Left lung (tissue), 10 donors: ENCODE data around the gene MRPL53. TPM values are rescaled to one million over a fixed set of nuclear protein-coding genes. Genes with fewer than 3 reads are reported as not detected.
A peak's percentile ranks its signal among the peaks of the same experiment; 100 is the strongest.

Source experiments
- ATAC-seq: fragments of 200-7000 bp; cut with Tn5 transposase; one replicate; pipeline ENCODE4 v1.9.1; 2020; ENCODE audit warnings: moderate library complexity
- DNase-seq, 4 donors: peaks; one replicate each; pipeline ENCODE4 v3.0.0-alpha.2; 2013 to 2020
- H3K27ac ChIP-seq, 2 donors: fragments of 200-600 bp; sonication (generic) in 1 of 2; one replicate each; pipeline versions ENCODE4 v1.5.0 to v1.8.0; 2020 to 2021
- H3K27me3 ChIP-seq, 2 donors: fragments of 200-600 bp; sonication (generic) in 1 of 2; one replicate each; pipeline versions ENCODE4 v1.5.0 to v1.8.0; 2020 to 2021
- H3K36me3 ChIP-seq, 2 donors: fragments of 200-600 bp; sonication (generic) in 1 of 2; one replicate each; pipeline versions ENCODE4 v1.5.0 to v1.8.0; 2020 to 2021
- H3K4me1 ChIP-seq, 2 donors: fragments of 200-600 bp; one replicate each; pipeline ENCODE4 v1.8.0; 2021
- H3K4me3 ChIP-seq, 2 donors: fragments of 200-600 bp; sonication (generic) in 1 of 2; one replicate each; pipeline versions ENCODE4 v1.5.0 to v1.8.0; 2020 to 2021; ENCODE audit warnings: mild to moderate bottlenecking in 1 of 2
- H3K9me3 ChIP-seq, 2 donors: fragments of 200-600 bp; sonication (generic) in 1 of 2; one replicate each; pipeline versions ENCODE4 v1.5.0 to v1.8.0; 2020 to 2021
- intact Hi-C, 2 donors: fragments of 100-400 bp; cut with DNase I; formaldehyde crosslinking; loops; one replicate each; pipeline versions ENCODE4 v1.11.2 to v1.14.2; 2022
- polyA plus RNA-seq, 6 donors: library from polyadenylated mRNA; unstranded; fragments of 120-200 nt; gene quantifications; one replicate each; pipeline ENCODE4 v1.2.1, GENCODE V29; 2013; ENCODE audit not compliant: insufficient read length in 6 of 6
- total RNA-seq, 2 donors: library from RNA; stranded (reverse); fragmentation: NEBNext Ultra II Directional; extraction: Animal tissue kit (Norgen Biotek cat#: 25700); gene quantifications; one replicate each; pipeline ENCODE4 v1.2.1, GENCODE V29; 2021
- TF ChIP-seq, protein P1 (sequence below), 2 donors: fragments of 200-600 bp; sonication (generic) in 1 of 2; IDR thresholded peaks; one replicate each; pipeline versions ENCODE4 v1.5.0 to v1.8.0; 2021; ENCODE audit warnings: antibody characterized with exemption in 2 of 2
- donor health status: DM: no; HTN: yes; CAD: no.
- donor health status: DM: no; HTN: no; CAD: no.

MRPL53 gene
- total and polyA plus RNA-seq, 8 donors, result 33.5 to 73.6 (median 52.1) TPM

DNA sequence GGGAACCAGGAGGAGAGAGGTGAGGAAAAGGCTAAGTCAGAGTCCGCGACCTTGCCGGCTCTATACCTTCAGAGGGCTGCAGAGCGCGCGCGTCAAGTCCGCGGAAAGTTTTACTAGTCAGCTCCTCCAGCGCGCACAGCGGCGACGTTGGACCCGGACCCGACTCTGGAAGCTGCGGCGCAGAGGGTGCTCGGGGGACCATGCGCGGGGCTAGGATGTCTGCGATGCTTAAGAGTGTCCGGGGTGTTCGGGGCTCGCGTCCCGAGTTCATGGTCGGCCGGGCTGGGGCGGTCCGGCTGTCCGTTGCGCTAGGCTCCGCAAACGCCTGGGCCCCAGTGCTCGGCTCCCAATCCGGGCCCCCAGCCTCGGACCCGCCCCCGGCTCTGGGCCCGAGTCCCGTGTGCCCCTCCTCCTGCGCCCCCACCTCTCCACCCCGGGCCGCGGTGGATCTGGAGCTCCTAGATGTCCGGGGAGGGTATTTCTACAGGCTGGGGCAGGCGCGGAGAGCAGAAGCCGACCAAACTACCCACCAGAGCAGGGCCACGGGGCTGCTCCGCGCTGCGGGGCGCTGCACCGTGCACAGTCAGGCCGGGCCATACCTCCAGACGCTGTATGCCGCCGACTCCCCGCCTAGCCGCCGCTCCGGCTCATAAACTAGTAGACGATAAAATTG lies 26.9 kb upstream of the MRPL53 start, which contains the start of gene LBX2:
Gene LBX2 (minus strand): TSS at position 337 of the 673 bp plus-strand sequence. CDS start 66 bp downstream, at position 271.
- peaks cover 30 to 72% of the 10 kb centered on the region in 2 donors for H3K27me3 ChIP-seq

DNA sequence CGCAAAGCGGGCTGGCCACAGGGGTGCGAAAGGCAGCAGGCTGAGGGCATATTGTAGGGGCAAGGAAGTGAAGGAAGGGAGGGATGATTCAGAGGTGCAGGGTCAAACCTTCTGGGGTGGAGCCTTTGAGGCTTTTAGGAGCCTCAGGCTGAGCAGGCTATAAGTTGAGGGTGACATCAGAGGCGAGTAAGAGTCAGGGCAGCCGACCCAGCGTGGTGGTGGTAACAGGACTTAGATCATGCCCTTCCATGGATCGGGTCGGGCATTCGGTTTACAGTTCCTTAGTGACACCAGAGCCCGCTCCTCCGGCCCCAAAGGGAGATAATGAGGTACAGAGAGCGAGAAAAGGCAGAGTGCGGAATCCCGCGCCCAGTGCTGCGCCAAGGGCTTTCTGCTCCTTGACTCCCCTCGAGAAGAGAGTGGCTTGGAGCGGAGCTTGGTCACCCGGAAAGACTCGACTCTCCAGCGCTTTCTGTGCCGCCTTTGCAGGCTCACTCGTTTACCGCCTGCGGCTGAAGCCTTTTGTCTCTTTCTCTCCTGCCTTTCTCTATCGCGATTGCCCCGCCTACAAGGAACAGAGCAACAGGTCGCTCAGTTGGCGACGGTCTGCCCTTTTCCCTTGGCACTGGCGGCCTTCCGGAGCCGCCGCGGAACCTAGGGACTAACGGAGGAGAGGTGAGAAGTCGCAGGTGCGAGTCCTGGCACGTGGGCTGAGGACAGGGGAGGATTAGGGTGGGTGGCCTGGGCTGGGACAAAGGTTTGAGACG lies 26.2 kb upstream of the MRPL53 start:
- H3K27ac ChIP-seq, result no peak overlapping the region
- H3K27me3 ChIP-seq, result peaks cover 30 to 72% of the 10 kb centered on the region in 2 donors
- H3K4me3 ChIP-seq, result peak overlapping the region; percentile 33 to 53
- peaks cover 24 to 48% of the 10 kb centered on the region in 2 donors for H3K4me1 ChIP-seq
- DNase-seq (peak in 1 of 4 donors; percentile 20), ATAC-seq (peak; percentile 19)
- H3K9me3 ChIP-seq, result no peaks in the 10 kb centered on the region
- peaks cover 0 to 10% of the 10 kb centered on the region in 2 donors for H3K36me3 ChIP-seq
- intact Hi-C loops, result no loop called here
- TF ChIP-seq, protein P1, sequence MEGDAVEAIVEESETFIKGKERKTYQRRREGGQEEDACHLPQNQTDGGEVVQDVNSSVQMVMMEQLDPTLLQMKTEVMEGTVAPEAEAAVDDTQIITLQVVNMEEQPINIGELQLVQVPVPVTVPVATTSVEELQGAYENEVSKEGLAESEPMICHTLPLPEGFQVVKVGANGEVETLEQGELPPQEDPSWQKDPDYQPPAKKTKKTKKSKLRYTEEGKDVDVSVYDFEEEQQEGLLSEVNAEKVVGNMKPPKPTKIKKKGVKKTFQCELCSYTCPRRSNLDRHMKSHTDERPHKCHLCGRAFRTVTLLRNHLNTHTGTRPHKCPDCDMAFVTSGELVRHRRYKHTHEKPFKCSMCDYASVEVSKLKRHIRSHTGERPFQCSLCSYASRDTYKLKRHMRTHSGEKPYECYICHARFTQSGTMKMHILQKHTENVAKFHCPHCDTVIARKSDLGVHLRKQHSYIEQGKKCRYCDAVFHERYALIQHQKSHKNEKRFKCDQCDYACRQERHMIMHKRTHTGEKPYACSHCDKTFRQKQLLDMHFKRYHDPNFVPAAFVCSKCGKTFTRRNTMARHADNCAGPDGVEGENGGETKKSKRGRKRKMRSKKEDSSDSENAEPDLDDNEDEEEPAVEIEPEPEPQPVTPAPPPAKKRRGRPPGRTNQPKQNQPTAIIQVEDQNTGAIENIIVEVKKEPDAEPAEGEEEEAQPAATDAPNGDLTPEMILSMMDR (IDR thresholded peaks at IDR 0.05), result no peak

More for the DNA sequence above, 26.9 kb upstream of the MRPL53 start, which contains the start of gene LBX2:
- H3K27ac ChIP-seq, result no peak within 1 kb of the TSS
- ATAC-seq, result peak; percentile 1
- TF ChIP-seq, protein P1 (IDR thresholded peaks at IDR 0.05), result no peak
- H3K9me3 ChIP-seq, result no peaks in the 10 kb centered on the region
- H3K36me3 ChIP-seq, result peaks cover 0 to 3% of the 10 kb centered on the region in 2 donors
- intact Hi-C loops, result no loop called here
- peak within 1 kb of the TSS; percentile 33 to 53 for H3K4me3 ChIP-seq
- H3K4me1 ChIP-seq, result peaks cover 25 to 55% of the 10 kb centered on the region in 2 donors
- peak in 1 of 4 donors; percentile 81 for DNase-seq

DNA sequence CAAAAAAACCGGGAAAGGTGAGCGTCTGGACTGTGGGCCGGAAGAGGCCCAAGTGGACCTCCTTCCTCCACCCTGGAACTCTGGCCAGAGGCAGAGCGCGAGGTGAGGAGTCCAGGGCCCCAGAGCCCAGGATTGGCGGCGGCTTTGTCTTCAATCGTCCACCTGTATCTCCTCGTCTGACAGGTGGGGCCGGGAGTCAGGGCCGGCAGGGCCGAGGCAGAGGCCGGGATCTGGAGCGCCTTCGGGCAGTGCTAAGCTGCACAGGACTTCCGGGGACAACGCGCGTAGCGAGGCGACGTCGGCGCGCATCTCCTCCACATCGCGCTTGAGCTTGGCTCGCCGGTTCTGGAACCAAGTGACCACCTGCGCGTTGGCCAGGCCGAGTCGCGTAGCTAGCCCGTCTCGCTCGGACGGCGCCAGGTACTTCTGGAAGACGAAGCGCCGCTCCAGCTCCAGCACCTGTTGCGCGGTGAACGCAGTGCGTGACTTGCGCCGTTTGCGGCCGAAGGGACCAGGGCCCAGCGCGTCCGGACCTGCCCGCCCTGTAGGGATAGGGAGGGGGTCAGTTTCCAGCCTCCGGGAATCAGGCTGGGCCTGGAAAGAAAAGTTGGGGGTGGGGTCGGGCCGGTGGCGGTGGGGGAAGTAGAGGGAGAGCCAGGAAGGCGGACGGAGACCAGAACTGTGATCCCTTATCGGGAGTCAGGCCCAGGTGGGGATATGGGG lies 25.5 kb upstream of the MRPL53 start:
- peaks cover 0 to 17% of the 10 kb centered on the region in 2 donors for H3K36me3 ChIP-seq
- ATAC-seq, result peak; percentile 65
- H3K9me3 ChIP-seq, result no peaks in the 10 kb centered on the region
- peaks cover 21 to 41% of the 10 kb centered on the region in 2 donors for H3K4me1 ChIP-seq
- peak in 2 of 4 donors; percentile 19 to 88 for DNase-seq
- H3K27ac ChIP-seq, result peak overlapping the region in 1 of 2 donors; percentile 33
- TF ChIP-seq, protein P1 (IDR thresholded peaks at IDR 0.05), result no peak
- intact Hi-C loops, result no loop called here
- H3K27me3 ChIP-seq, result peaks cover 30 to 64% of the 10 kb centered on the region in 2 donors
- peak overlapping the region; percentile 33 to 53 for H3K4me3 ChIP-seq

DNA sequence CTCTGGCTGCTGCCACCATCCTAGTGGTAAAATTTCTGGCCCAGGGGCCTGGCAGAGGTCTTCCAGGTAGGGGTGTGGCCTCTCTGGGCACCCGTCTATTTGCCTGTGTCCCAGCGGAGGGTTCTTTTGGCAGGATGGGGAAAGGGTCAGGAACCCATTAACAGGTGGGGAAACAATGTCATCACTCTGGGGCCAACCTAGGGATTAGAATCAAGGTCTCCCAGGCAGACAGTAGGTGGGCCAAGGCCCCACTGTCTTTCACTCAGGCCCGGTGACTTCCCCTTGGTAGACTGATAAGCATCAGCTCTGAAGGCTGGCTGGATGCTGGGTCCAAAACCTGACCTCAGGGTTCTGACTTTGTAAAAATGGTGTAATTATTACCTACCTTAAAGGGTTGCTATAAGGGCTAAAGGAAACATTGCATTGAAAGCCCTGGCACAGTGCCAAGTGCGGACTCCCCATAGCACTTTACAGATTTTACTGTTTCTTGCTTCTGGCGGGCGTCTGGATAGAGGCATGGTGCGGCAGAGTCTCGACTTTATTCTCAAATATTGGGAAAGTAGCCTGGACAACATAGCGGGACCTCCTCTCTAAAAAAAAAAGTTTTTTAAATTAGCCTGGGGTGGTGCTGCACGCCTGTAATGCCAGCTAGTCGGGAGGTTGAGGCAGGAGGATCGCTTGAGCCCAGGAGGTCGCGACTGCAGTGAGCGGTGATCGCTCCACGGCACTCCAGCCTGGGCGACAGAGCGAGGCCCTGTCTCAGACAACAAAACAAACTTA lies 24.7 kb upstream of the MRPL53 start:
- Histone ChIP-seq H3K4me3 (peak overlapping the region; percentile 33 to 53), H3K4me1 (peaks cover 21 to 34% of the 10 kb centered on the region in 2 donors), H3K27ac (no peak overlapping the region), H3K9me3 (no peaks in the 10 kb centered on the region), H3K27me3 (peaks cover 30 to 57% of the 10 kb centered on the region in 2 donors), H3K36me3 (peaks cover 0 to 25% of the 10 kb centered on the region in 2 donors)
- peak in 1 of 4 donors; percentile 21 for DNase-seq
- ATAC-seq, result no peak
- intact Hi-C loops, result no loop called here
- TF ChIP-seq, protein P1 (IDR thresholded peaks at IDR 0.05), result no peak
